NCI-H1436 (cell line): ENCODE data around the gene MTUS2.

Experiments
- DNase-seq: peaks from one replicate; lab custom pipeline; 2025; lab: John Stamatoyannopoulos, UW

The MTUS2 gene

DNA sequence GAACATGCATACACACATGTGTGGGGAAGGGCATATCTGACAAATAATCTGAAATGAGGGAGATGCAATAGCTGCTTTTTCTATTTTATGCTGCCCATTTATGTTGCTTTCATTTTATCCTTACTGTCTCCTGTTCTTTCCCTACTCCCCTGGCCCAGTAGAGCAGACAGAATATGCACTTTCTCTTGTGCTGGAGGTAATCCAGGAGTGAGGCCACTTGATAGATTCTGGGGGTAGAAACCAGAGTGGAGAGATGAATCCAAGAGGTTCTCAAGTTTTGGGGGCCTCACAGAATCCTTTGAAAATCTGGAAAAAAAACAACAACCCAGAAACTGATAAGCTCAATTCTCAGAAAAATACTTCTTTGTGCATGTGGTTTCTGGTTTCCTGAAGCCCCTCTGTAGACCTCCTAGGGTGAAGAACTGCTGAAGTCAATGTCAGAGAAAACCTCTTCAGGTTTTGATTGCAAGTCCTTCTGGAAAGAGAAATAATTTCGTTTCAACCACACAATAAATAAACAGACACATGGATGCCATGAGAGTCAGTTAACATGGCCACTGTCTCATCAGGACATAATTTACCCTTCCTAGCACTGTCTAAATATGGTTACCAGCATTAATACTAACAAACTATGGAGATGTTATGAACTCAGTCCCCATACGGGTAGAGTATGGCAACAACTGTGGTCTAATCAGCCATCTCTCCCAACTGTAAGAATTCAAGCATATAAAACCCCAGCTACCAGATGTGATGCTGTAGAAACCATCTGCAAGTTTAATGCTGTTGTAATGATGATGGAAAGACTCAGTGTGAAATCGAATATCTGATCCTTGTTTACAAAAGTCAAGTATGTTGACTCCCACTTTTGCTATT lies 419.8 kb downstream of the MTUS2 start:
- no peak for DNase-seq

DNA sequence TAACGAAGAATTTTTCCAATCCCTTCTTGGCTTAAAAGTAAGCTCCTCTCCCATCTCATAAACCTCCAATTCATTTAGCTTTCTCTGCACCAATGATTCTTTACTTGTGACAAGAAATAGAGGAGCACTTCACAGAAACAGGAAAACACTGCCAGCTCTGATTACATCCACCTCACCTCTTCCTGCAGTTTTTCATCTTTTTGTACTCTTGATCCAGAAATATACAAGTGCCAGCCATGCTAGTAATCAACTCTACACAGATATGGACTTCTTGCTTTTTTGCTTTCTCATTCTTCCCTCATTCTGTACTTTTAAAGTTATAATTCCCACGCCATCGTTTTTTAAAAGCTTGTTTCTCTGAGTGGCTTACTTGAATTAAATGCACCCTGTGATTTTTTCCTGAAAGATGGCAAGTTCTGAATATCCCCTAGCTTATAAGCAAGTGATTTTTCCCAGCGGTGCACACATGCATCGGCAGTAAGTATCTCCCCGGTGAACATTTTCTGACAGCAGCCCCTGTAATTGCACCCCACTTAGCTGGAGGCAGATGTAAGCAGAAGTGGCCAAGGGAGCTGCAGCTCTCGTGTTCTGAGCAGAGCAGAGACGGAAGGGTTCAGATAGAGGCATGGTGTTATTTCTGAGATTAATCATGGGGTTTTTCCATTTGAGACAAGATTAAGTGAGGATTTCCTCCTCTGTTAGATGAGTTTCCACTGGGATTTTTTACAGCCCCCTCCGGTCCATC lies 434.7 kb downstream of the MTUS2 start:
- no peak for DNase-seq

GRCh38 chr13:29255567-29255966 lies 435.4 kb downstream of the MTUS2 start:
- DNase-seq = no peak

- DNase-seq = no peak
These were observed 440.5 kb downstream of the MTUS2 start for GRCh38 chr13:29260684-29261083.

- DNase-seq = no peak
These were observed 446.1 kb downstream of the MTUS2 start for GRCh38 chr13:29266261-29266660.

- DNase-seq = no peak
These were observed 446.9 kb downstream of the MTUS2 start for GRCh38 chr13:29266756-29267733.

DNA sequence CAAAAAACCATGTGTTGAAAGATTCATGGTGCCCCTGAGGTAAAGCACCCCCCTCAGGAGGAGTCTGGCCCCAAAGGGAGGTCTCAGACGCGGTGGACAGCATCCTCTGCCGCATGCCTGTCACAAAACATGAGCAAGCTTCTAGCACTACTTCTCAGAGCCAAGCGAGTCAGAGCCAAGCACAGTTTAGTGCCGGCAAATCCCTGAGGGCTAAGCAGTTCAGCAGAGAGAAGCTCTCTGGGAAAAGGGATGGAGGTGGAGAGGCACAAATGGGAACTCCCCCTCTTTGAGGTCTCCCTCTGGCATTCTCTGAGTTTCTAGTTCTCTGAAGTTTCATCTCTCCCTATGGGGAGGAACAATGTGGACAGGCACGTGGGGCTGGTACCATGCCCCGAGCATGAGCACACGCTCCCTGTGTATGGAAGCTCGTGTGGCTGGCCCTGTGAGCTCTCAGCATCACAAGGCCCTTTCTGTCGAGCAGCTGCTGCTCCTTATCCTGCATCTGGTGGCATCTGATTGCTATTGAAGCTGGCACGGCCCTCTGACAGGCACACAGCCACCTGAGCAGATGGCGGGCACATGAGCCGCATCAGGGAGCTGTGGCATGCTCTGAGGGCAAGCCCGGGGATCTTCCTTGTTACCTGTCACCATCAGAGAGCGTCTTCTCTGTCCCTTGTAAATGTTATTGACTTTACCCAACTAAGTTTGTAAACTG lies 450.3 kb downstream of the MTUS2 start:
- no peak for DNase-seq

GRCh38 chr13:29271606-29272005 lies 451.5 kb downstream of the MTUS2 start:
- no peak for DNase-seq

- no peak for DNase-seq
These were observed 459.5 kb downstream of the MTUS2 start for GRCh38 chr13:29279356-29280254.

GRCh38 chr13:29281932-29282495 lies 461.9 kb downstream of the MTUS2 start:
- no peak for DNase-seq

DNA sequence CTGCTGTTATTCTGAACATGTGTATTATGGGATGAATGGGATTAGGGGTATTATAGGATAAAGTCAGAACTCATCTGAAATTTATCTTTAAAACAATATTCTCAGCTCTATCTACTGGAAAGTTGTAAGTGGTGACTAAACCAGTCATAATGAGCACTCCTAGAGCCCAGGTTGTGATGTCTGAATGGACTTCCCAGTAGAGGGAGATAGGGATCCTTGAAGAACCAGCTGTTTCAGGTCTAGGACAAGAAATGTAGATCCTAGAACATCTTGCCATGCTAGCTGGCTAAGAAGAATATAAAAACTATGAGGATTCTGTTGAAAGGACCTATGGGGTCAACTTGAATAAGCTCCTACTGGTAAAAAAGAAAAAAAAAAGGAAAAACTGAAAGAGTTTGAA lies 464.6 kb downstream of the MTUS2 start:
- DNase-seq = no peak

DNA sequence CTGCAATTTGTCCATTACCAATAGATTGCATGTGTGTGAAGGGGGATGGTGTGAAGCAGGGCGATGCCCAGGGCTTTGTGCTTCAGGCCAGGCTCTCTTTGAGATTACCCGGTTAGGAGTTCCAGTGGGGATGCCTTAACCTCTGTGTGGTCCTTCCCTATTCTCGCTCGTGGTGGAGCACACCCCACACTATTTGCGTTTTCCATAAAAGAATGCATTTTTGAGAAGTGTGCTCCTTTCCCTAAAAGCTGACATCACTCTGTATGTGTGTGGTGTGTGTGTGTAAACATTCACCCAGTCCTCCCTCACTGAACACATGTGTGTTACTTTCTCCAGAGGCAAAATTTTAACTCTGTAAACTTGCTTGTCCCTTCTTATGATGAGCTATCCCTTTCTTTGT lies 467.1 kb downstream of the MTUS2 start:
- DNase-seq = no peak

- no peak for DNase-seq
These were observed 471.9 kb downstream of the MTUS2 start for GRCh38 chr13:29292045-29292444.

- no peak for DNase-seq
These were observed 474.7 kb downstream of the MTUS2 start for GRCh38 chr13:29294821-29295220.

DNA sequence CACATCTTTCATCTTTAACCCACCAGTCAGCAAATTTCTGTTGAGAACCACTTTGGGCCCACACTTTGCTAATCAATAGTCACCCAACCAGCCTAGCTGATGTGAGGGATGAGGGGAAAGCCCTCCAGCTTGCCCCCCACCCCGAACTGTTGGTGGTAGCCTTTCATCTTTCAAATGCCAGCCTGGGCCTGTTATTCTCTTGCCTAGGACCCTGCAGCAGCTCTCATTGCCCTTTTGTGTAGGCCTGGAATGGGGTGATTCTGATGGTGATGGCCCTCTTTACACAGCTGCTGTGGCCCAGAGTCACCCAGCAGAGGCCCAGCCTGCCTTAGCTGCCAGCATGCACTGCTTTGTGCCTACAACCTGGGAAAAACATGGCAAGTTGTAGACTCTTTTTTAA lies 480.9 kb downstream of the MTUS2 start:
- DNase-seq = no peak

DNA sequence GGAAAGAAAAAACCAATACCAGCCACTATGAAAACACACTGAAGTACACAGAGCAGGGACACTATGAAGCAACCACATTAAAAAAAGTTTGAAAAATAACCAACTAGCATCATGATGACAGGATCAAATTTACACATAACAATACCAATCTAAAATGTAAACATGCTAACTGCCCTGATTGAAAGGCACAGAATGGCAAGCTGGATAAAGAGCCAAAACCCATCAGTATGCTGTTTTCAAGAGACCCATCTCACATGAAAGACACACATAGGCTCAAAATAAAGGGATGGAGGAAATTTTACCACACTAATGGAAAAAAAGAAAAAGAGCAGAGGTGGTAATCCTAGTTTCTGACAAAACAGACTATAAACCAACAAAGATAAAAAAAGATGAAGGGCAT lies 484.0 kb downstream of the MTUS2 start:
- DNase-seq = no peak

- DNase-seq = no peak
These were observed 490.7 kb downstream of the MTUS2 start for GRCh38 chr13:29310806-29311205.

DNA sequence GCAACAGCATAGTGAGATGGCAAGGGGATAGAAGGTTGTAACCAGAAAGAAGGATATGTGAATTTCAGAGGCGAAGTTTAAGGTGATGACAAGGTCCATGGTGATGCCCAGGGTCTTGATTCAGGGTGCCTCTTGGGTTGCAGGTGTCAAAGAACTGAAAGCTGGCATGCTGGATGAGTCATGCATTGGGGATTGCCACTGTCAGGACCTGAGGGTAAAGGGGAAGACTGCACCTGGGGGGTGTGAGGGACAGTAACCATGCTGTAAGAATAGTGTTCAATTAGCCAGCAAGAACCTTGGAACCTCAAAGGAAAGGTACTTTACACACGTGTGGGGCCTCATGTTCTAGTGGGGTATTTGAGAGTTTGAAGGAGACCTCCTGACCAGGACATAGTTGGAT lies 495.7 kb downstream of the MTUS2 start:
- no peak for DNase-seq

DNA sequence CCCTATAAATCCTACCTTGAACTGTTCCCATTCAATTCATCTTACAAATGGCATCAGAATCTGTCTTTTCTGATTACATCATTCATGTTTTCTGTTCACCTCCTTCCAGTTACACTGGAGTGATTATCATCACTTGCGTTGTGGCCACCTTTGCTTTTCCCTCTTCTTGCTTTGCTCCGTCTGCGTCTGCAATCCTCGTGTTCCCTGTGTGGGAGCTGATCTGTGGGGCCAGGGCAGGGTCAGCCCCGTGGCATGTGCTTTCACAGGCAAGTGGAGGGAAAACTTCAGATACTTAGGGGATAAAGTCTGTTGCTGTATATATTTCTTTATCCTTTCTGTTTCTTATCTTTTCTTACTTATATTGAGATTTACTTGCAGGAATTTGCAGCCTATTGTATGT lies 497.7 kb downstream of the MTUS2 start:
- DNase-seq = no peak

GRCh38 chr13:29318741-29319140 lies 498.6 kb downstream of the MTUS2 start:
- no peak for DNase-seq
